ENCODE data around the gene RASGRP4. TPM values are rescaled to one million over a fixed set of nuclear protein-coding genes. Genes with fewer than 3 reads are reported as not detected.

The RASGRP4 gene
- total RNA-seq, 1 donor from 2014 or later: not detected

- Mint-ChIP-seq H3K27ac (peak within 1 kb of the TSS; percentile 98), H3K4me1 (ENCODE audit: unreplicated experiment) (peaks cover 19% of the 10 kb centered on the region), H3K27me3 (peaks cover 17% of the 10 kb centered on the region), H3K4me3 (peak within 1 kb of the TSS; percentile 99), H3K36me3 (peaks cover 5% of the 10 kb centered on the region), H3K9me3 (no peaks in the 10 kb centered on the region)
- peak; percentile 16 for TF ChIP-seq CTCF (conservative IDR thresholded peaks at IDR 0.05)
- DNase-seq (ENCODE audit: extremely low spot score, unreplicated experiment): peak; percentile 97
These were observed 51.5 kb downstream of the RASGRP4 start, which contains the start of gene PSMD8 for GRCh38 chr19:38374332-38375097. Gene PSMD8 (plus strand): TSS chr19:38374571. CDS start chr19:38374602, 31 bp downstream.

GRCh38 chr19:38373907-38374331, 52.1 kb downstream of the RASGRP4 start:
- TF ChIP-seq CTCF (conservative IDR thresholded peaks at IDR 0.05): peak; percentile 1
- DNase-seq (ENCODE audit: extremely low spot score, unreplicated experiment): no peak
- Mint-ChIP-seq H3K9me3 (no peaks in the 10 kb centered on the region), H3K36me3 (peaks cover 3% of the 10 kb centered on the region), H3K27me3 (peaks cover 18% of the 10 kb centered on the region), H3K4me3 (peak overlapping the region; percentile 99), H3K4me1 (ENCODE audit: unreplicated experiment) (peaks cover 19% of the 10 kb centered on the region), H3K27ac (peak overlapping the region; percentile 98)

- H3K4me3 Mint-ChIP-seq: no peak overlapping the region
These were observed 54.9 kb downstream of the RASGRP4 start for GRCh38 chr19:38371081-38371480.

GRCh38 chr19:38370299-38370698, 55.7 kb downstream of the RASGRP4 start:
- no peak overlapping the region for H3K27ac Mint-ChIP-seq
- no peak overlapping the region for H3K4me3 Mint-ChIP-seq
- H3K9me3 Mint-ChIP-seq: no peaks in the 10 kb centered on the region
- no peak for TF ChIP-seq CTCF (conservative IDR thresholded peaks at IDR 0.05)
- no peaks in the 10 kb centered on the region for H3K36me3 Mint-ChIP-seq
- DNase-seq (ENCODE audit: extremely low spot score, unreplicated experiment): no peak
- H3K4me1 Mint-ChIP-seq (ENCODE audit: unreplicated experiment): peaks cover 12% of the 10 kb centered on the region
- peaks cover 18% of the 10 kb centered on the region for H3K27me3 Mint-ChIP-seq

More at GRCh38 chr19:38371081-38371480, 54.9 kb downstream of the RASGRP4 start:
- Mint-ChIP-seq H3K27me3 (peaks cover 18% of the 10 kb centered on the region), H3K9me3 (no peaks in the 10 kb centered on the region), H3K36me3 (no peaks in the 10 kb centered on the region), H3K4me1 (ENCODE audit: unreplicated experiment) (peaks cover 18% of the 10 kb centered on the region), H3K27ac (no peak overlapping the region)
- no peak for TF ChIP-seq CTCF (conservative IDR thresholded peaks at IDR 0.05)
- no peak for DNase-seq (ENCODE audit: extremely low spot score, unreplicated experiment)

DNA sequence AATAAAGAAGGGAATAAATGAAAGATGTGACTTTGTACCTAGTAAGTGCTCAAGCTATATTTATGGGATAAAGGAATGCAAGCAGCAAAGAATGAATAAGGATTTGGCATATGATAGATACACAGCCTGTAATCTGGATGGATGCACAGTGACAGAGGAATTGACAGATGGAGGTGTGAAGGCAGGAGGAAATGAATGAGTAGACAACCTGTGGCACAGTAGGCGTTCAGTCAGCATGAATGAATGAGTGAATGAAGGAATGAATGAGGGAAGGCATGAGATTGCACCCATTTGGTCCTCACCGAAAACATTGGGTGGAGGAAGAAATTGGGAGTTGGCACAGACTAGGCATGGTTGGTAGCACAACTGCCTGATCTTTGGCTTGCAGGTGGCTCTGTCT, 56.4 kb downstream of the RASGRP4 start:
- DNase-seq (ENCODE audit: extremely low spot score, unreplicated experiment): no peak
- Mint-ChIP-seq H3K36me3 (no peaks in the 10 kb centered on the region), H3K27ac (no peak overlapping the region), H3K4me1 (ENCODE audit: unreplicated experiment) (peaks cover 4% of the 10 kb centered on the region), H3K27me3 (peaks cover 18% of the 10 kb centered on the region), H3K4me3 (no peak overlapping the region), H3K9me3 (no peaks in the 10 kb centered on the region)
- no peak for TF ChIP-seq CTCF (conservative IDR thresholded peaks at IDR 0.05)

All from type B pancreatic cell (in vitro differentiated cells).